ENCODE results near the gene OVCH1.

DNA sequence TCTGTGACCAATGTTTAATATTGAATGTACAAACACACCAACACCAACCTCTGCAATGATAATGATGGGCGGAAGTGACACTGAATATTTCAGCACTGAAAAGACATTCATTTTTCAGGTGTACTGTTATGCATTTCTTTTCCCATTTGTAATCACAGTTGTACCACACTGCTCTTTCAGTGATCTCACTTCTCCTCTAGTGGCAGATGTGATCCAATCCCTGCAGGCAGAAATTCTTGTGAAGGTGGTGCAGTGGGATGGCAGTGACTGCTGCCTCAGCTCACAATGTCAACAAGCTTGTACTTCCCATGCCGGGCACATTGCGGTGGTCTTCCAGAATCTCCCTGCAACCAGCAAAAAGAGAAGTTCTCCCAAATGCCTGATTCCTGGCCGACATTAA lies 93.5 kb downstream of the OVCH1 start:
- TF ChIP-seq POLR2AphosphoS5 (IDR thresholded peaks at IDR 0.05; ENCODE audit: borderline replicate concordance, low read depth, low read length) = no peak
- no peak for TF ChIP-seq EZH2 (IDR thresholded peaks at IDR 0.05)
